ENCODE data around the gene UFL1.

GRCh38 chr6:96499781-96500180, 21.8 kb upstream of the UFL1 start:
- TF ChIP-seq POLR2A (IDR thresholded peaks at IDR 0.05), result no peak
- TF ChIP-seq CTCF (IDR thresholded peaks at IDR 0.05), result no peak

All from adrenal gland (tissue), 5 donors.